HG03439 (cell line): ENCODE measurements around the gene MSRB3.
"Not testable (repeated sequence)": the region's sequence is repeated elsewhere in the genome, so short reads cannot be mapped to it uniquely, and the experiment has no call there.

Experiments used
- ATAC-seq: cut with Tn5 transposase; IDR thresholded peaks from one replicate; pipeline ENCODE4 v1.9.1; 2021; ENCODE audit warnings: mild to moderate bottlenecking, moderate library complexity; ENCODE audit not compliant: unreplicated experiment

The MSRB3 gene

DNA sequence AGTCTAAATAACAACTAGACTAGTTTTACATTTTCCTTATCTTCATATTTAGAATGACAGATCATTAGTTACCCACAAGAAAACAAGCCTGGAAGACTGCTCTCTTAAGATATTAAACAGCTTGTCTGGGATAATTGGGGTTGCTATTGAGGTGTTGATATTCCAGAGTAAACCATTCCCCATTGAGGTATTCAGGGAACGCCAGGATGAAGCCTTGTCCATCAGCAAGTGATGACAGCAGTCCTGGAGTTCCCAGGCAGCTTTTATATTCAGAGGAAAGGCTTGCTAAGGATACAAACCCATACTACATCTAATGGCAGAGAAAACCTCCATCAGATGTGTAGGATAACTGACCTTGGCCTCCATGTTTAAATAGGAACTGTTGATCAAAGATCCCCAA, 168.4 kb downstream of the MSRB3 start:
- ATAC-seq = no peak

DNA sequence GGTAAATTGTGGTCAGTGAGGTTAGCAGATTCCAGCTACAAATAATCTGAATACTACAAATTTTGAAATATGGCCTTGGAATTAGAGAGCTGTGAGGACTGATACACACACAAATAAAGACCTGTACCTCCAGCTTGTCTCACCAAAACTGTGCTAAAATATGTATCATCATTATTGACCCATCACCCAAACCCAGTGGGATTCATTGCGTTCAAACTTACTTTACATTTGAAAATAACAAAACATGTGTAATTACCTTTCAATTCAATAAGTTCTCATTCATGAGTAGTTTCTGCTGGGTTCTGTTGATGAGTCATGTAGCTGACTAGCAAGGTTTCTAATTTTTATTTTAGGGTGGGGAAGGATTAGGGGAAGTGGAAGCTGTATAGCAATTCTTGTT, 170.9 kb downstream of the MSRB3 start:
- ATAC-seq = no peak

DNA sequence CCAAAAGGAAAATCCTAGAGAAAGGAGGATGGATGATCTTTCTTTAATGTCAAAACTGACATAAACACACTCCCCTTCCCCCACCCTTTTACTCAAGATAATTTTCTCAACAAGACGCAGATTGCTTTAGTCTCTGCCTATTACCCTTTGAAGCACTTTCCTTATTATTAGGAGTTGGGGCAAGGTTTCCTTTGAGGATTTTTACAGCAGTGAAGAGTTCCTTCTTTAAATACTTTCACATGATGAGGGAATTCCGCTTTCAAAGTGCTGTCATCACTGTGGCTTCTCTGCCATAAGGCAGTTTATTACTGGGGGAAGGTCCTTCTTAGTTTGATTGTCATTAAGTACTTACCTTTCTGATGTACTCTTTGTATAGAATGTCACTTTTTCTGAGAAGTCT, 172.1 kb downstream of the MSRB3 start:
- no peak for ATAC-seq

DNA sequence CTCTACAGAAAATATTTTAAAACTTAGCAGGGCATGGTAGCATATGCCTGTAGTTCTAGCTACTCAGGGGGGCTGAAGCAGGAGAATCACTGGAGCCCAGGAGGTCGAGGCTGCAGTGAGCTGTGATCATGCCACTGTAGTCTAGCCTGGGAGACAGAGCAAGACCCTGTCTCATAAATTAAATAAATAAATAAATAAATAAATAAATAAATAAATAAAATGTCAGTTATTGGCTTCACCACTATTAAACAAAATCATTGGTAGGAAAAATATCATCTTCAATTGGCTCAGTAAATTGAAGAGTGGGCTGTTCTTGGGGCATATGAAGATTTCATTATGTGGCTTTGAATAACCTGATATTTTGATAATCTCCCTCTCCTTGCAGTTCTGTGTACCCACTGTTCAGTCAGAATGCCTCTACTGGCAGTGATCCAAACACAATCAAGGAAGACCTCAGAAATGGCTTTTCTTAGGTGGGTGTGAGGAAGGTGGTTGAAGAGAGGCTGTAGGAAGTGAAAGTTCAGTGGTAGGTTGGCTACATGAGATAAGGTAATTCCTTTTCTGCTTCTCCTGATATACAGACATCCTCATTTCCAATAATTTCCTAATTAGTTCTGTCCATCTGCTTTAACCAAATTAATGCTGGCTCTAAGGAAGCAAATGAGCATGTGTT, 175.8 kb downstream of the MSRB3 start:
- no peak for ATAC-seq

DNA sequence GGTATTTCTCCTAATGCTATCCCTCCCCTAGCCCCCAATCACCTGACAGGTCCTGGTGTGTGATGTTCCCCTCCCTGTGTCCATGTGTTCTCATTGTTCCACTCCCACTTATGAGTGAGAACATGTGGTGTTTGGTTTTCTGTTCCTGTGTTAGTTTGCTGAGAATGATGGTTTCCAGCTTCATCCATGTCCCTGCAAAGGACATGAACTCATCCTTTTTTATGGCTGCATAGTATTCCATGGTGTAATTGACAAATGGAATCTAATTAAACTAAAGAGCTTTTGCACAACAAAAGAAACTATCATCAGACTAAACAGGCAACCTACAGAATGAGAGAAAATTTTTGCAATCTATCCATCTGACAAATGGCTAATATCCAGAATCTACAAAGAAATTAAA, 178.9 kb downstream of the MSRB3 start:
- ATAC-seq = not testable (repeated sequence)

DNA sequence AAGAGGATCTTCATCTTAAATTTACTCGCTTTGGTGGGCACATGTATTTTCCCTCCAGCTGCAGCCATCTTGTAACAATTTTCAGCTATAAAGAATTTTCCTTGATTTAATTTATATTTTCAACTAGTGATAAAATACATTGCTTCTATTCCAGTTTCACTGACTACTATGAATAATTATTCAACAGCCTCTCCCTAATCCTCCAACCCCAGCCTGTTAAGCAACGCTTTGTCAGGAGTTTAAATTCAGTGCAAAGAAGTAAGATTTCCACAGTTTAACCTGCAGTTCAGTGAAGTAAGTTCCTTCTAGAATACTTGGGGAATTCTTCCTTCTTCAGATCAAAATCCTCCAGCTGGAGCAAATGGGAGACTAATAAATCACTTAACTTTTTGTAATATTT, 180.2 kb downstream of the MSRB3 start:
- no peak for ATAC-seq

DNA sequence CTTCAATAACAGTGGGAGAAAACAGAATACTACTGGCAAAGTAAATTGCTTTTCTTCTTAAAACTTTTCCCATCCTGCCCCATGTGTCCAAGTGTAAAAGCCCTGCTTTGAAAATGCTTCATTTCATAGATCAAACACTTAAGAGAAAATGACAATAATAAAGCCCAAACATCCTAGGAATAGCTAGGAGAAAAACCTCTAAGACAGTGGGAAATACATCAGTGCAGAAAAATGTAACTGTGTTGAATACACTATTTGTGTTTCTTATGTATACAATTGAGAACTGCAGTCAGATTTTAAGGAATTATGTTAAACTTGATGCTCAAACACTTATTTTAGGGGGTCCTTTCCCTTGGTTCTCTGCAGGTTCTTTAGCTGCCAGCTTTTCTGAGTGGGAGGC, 181.1 kb downstream of the MSRB3 start:
- ATAC-seq = no peak

DNA sequence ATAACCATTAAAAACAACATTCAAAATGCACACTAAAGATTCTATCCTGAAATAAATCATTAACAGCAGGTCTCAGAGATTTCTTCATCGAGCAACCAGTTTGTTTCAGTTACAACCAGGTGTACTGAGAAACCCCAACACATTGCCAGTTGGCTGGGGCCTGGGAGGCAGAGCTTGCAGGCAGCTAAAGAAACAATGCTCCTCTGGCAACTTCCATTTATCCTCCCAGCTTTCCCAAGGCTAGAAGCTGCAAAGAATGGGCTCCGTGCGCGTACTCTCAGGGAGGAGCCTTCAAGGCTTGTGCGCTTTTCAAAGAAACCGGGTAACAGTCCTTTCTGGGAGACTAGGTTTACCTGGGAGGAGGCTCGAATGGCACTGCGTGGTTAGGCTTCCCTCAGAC, 181.6 kb downstream of the MSRB3 start:
- no peak for ATAC-seq

DNA sequence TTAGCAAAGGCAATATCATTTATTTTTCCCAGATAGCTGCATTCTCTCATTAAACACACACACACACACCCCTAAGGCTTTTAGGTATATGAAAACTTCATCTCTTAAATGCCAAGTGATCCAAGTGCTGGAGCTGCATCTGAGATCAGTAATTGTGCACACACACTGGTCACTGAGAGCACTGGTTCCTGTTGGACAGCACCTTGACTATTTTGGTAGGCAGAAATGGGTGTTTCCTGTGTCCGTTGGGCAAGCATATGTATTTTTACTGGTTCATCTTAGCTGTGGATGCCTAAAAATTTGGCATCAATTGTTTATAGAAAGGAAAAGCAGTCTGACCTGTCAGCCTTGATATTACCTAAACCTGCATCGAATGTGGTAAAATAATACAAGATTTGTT, 182.5 kb downstream of the MSRB3 start:
- no peak for ATAC-seq

DNA sequence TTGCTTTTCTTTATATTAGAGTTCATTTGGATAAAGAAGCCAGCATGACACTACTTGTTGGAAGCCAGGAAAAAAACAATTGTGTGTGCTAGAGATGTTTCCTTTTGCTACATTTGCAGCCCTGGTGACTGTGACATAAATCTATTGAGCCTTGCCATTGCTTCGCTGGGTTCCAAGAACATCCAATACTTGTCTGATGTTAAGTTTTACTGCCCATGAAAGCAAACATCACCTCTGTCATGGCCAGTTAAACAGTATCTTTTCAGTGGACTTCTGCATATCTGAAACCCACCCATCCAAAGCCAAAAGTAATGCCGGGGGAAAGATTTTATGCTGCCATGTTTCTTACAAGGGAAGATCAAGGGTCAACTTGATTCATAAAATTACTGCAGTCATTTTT, 184.0 kb downstream of the MSRB3 start:
- no peak for ATAC-seq

DNA sequence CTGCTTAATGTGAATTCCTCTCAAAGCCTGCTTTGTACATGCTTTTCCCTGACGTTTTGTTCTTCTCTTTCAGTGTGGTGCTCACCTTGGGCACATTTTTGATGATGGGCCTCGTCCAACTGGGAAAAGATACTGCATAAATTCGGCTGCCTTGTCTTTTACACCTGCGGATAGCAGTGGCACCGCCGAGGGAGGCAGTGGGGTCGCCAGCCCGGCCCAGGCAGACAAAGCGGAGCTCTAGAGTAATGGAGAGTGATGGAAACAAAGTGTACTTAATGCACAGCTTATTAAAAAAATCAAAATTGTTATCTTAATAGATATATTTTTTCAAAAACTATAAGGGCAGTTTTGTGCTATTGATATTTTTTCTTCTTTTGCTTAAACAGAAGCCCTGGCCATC, 184.6 kb downstream of the MSRB3 start:
- ATAC-seq = no peak

DNA sequence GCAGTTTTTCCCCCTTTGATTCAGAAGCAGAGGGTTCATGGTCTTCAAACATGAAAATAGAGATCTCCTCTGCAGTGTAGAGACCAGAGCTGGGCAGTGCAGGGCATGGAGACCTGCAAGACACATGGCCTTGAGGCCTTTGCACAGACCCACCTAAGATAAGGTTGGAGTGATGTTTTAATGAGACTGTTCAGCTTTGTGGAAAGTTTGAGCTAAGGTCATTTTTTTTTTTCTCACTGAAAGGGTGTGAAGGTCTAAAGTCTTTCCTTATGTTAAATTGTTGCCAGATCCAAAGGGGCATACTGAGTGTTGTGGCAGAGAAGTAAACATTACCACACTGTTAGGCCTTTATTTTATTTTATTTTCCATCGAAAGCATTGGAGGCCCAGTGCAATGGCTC, 185.1 kb downstream of the MSRB3 start:
- no peak for ATAC-seq

DNA sequence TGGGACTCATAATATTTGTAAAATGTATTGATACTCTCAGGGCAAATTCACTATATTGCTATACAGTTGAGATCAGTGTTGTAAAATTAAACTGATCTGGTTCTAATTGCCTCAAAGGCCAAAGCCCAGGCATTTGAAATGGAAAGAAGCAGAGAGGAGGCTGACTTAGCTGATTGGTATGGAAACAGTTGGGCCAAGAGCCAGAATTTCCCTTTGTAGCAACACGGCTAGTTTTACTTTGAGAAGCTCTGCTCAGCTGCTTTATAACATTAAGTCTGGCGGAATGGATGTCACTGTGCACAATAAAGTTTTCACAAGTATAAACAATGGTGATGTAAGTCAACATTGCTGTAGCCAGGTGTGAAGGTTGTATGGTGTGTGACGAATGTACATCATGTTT, 186.4 kb downstream of the MSRB3 start:
- no peak for ATAC-seq

DNA sequence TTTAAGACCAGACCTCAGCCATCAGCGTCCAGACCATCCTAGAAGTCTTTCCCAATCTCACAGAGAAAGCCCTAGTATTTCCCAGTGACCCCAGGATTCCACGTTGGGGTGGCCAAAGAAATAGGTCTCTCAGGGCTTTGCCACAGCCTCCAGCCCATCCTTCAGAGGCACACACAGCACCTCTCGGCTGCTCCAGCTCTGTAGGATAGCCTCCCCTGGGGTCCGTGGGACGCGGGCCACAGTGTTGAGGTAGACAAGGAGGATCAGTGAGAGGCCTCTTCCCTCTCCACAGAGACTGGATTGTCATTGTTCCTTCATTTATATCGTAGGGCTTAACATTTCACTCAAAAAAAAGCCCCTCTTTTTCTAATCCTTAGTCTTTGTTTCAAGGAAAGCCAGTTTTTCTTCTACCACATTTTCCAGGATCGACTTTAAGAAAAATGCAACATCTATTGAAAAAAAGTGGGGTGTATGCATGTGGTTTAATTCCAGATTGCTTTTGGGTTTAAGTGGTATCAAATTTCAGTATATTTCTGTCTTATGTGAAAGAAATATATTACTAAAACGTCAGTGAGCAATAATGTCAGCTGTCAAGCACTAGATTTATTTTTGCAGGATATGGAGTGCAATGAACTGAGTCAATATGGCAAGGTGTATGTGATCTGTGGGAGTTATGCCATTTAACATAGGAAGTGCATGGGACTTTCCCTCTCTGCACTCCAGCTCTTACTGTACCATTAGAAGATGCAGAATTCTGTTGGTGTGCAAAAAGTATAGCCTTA, 187.5 kb downstream of the MSRB3 start:
- ATAC-seq = no peak

DNA sequence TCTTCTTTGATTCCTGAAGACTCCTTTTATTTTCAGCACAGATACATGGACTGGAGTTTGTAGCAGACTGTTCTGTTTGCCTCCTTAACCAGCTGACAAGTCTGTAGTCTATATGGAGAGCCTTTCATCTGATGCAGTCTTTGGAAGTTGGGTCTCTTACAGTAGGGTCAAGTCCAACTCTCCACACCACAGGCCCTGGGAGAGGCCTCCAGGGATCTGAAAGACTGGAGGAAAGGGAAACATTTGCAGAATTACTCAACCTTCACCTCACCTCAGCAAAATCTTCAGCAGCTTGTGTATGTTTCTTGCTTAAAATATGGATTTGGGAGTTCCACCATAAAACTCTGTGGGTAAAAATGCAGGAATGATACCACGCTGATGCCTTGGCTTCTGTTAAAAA, 188.4 kb downstream of the MSRB3 start:
- ATAC-seq = no peak

DNA sequence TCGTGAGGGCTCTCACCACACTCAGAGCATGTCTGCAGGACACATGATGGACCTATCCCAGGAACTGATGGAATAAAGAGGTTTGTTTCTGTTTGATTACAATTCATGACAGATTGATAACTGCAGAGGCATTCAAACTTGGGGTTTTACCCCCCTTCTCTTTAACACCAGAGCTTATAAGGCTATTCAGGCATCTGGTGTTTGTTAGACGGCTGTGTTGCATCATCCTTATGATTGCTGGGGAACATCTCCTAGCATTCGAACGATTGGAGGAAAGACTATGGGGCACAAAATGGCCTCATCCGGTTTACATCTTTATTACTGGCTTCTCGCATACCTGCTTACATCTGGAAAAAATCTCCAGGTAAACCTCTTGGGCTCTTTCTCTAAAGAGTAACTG, 191.8 kb downstream of the MSRB3 start:
- no peak for ATAC-seq

DNA sequence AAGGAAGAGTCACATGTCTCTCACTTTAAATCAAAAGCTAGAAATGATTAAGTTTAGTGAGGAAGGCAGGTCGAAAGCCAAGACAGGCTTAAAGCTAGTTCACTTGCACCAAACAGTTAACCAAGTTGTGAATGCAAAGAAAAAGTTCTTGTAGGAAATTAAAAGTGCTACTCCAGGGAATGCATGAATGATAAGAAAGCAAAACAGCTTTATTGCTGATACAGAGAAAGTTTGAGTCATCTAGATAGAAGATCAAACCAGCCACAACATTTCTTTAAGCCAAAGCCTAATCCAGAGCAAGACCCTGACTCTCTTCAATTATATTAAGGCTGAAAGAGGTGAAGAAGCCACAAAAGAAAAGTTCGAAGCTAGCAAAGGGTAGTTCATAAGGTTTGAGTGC, 193.6 kb downstream of the MSRB3 start:
- no peak for ATAC-seq

DNA sequence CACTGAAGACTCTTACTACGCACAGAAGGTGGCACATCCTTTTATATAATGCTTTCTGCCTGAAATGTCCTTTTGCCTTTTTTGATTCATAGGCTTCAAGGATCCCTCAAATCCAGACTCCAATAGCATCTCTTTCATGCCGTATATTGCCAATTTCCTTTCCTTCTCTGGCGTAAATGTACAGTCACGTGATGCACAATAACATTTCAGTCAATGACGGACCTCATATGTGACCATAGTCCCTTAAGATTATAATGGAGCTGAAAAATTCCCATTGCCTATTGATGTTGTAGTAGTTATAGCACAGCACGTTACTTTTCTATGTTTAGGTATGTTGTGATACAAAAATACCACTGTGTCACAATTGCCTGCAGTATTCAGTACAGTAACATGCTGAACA, 196.3 kb downstream of the MSRB3 start:
- no peak for ATAC-seq

DNA sequence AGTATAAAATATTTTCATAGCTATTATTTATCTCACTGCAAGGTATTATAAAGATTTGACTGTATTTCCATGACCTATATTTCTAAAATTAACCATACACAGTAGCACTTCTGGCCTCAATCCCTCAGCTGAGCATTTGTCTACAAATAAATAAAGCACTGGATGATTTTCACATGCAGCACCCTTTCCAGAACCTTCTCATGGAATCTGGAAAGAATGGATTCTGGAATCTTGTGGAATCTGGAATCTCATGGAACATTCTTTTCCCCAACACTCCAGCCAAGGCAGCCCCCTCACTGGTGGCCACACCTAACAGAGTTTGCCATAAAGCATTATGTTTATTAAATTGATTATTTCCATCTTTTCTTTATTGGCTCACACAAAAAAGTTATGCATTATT, 199.2 kb downstream of the MSRB3 start:
- no peak for ATAC-seq

DNA sequence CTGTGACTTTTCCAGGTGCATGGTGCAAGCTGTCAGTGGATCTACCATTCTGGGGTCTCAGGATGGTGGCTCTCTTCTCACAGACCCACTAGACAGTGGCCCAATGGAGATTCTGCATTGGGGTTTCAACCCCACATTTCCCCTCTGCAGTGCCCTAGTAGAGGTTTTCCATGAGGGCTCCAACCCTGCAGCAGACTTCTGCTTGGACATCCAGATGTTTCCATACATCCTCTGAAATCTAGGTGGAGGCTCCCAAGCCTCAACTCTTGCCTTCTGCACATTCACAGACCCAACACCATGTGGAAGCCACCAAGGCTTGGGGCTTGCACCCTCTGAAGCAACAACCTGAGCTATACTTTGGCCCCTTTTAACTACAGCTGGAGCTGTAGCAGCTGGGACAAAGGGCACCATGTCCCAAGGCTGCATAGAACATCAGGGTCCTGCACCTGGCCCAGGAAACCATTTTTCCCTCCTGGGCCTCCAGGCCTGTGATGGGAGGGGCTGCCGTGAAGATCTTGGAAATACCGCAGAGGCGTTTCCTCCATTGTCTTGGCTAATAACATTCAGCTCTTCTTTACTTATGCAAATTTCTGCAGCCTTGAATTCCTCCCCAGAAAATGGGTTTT, 205.5 kb downstream of the MSRB3 start:
- not testable (repeated sequence) for ATAC-seq

DNA sequence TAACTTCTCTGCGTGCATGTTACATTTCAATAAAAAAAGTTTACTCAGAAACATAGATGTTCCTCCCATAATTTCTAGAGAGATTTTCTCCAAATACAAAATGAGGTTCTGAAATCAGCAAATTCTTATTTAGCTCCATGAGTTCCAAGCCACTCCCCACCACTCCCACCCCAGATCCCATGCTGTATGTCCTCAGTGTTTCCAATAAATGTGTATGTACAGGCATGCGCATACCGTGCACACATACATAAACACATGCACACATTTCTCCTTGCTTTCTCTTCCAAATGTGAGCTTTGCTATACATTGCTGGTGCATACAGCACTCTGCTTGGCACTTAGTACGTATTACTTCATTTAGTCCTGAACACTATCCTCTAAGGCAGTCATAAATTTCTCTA, 209.7 kb downstream of the MSRB3 start:
- ATAC-seq = no peak

DNA sequence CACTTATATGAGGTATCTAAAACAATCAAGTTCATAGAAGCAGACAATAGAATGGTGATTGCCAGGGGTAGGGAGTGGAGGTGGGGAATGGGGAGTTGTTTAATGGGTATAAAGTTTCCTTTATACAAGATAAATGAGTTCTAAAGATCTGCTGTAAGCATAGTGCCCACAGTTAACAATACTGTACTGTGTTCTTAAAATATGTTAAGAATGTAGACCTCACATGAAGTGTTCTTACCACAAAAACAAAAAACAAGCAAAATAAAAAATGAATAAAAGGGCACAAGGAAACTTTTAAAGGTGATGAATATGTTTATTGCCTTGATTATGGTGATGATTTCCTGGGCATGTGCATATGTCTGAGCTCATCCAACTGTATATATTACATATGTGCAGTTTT, 211.8 kb downstream of the MSRB3 start:
- no peak for ATAC-seq
